Raji (cell line): ENCODE data around the gene ITPK1.

Experiments
- POLR2A ChIP-seq: IDR thresholded peaks from 2 replicates; pipeline ENCODE4 v1.6.1; 2011; ENCODE audit warnings: low read depth, low read length, control low read depth; ENCODE audit not compliant: insufficient read depth

Gene ITPK1

DNA sequence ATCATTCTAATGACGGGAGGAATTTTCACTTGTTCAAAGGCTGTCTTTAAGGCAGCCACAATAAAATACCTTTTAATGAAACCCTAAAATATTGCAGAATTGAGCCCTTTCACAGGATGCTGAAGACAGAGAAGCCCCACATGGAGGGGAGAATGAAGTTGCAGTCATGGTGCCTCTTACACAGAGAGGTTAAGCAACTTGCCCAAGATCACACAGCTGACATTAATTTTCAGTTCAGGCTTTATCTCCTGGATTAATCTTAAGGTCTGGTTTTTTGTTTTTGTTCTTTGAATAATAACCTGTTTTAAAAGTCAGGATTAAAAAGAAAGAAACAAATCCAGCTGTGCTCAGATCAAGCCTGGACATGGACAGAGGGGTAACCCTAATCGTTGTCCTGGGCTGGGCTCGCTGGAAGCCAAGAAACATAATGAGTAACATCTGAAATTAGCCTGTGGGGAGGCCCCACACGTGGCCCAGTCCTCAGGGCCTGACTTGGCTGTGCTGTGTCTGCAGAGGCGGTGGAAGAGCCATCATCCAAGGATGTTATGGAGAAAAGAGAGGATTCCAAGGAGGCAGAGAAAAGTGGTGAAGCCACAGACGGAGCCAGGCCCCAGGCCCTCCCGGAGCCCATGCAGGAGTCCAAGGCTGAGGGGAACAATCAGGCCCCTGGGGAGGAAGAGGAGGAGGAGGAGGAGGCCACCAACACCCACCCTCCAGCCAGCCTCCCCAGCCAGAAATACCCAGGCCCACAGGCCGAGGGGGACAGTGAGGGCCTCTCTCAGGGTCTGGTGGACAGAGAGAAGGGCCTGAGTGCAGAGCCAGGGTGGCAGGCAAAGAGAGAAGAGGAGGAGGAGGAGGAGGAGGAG lies 184.8 kb downstream of the ITPK1 start:
- no peak for TF ChIP-seq POLR2A

- TF ChIP-seq POLR2A: no peak
Measured at GRCh38 chr14:92929689-92930608, 185.8 kb downstream of the ITPK1 start.

DNA sequence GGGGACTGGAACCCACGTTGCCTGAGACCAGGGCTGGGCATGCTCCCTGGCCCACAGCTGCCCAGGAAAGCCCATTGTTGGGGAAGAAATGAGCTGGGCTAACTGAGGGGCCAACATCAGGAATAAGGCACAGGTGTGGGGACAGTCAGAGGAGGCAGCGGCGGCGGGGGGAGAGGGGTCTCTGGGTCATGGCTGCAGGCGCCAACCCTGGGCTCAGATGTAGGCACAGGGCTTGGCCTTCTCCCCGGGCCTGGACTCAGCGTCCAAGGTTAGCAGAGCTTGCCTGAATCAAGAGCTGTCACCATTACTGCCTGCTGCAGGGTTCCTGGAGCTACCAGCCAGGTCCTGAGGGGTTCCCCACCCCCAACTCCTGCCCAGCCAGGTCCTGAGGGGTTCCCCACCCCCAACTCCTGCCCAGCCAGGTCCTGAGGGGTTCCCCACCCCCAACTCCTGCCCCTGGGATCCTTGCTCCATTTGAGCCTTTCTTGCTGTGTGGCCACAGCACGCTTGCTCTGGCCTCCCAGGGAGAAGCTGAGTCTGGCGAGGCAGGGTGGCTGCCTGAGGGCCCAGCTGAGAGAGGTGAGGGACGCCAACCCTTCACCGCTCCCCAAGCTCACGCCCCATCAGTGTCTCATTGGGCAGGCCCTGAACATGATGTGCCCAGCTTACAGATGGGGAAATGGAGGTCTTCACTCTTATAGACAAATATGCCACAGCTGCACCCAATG lies 186.6 kb downstream of the ITPK1 start:
- no peak for TF ChIP-seq POLR2A

GRCh38 chr14:92928258-92928629 lies 187.5 kb downstream of the ITPK1 start:
- no peak for TF ChIP-seq POLR2A

GRCh38 chr14:92927349-92928257 lies 188.1 kb downstream of the ITPK1 start:
- TF ChIP-seq POLR2A: no peak

GRCh38 chr14:92926931-92927330 lies 188.8 kb downstream of the ITPK1 start:
- no peak for TF ChIP-seq POLR2A

GRCh38 chr14:92926180-92926845 lies 189.4 kb downstream of the ITPK1 start:
- no peak for TF ChIP-seq POLR2A

GRCh38 chr14:92925446-92925845 lies 190.3 kb downstream of the ITPK1 start:
- TF ChIP-seq POLR2A: no peak

- TF ChIP-seq POLR2A: no peak
Measured at GRCh38 chr14:92924247-92924646, 191.5 kb downstream of the ITPK1 start.

- TF ChIP-seq POLR2A: no peak
Measured at GRCh38 chr14:92923744-92924103, 192.0 kb downstream of the ITPK1 start.

- TF ChIP-seq POLR2A: no peak
Measured at GRCh38 chr14:92922883-92923743, 192.6 kb downstream of the ITPK1 start, which contains the start of gene CHGA. Gene CHGA, plus strand, starts transcription at chr14:92923150. Its CDS starts 210 bp downstream, at chr14:92923360.

GRCh38 chr14:92922155-92922735 lies 193.5 kb downstream of the ITPK1 start:
- TF ChIP-seq POLR2A: no peak

DNA sequence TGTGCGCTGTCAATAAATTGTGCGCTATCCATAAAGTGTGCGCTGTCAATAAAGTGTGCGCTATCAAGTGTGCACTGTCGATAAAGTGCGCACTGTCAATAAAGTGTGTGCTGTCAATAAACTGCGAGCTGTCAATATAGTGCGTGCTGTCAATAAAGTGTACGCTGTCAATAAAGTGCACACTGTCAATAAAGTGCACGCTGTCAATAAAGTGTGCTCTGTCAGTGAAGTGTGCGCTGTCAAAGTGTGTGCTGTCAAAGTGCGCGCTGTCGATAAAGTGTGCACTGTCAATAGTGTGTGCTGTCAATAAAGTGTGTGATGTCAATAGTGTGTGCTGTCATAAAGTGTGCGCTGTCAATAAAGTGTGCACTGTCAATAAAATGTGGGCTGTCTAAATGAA lies 195.7 kb downstream of the ITPK1 start:
- no peak for TF ChIP-seq POLR2A

- TF ChIP-seq POLR2A: no peak
Measured at GRCh38 chr14:92917956-92918355, 197.8 kb downstream of the ITPK1 start.
